Mammary epithelial cell (primary cell): ENCODE measurements around the gene FSHR.

ENCODE experiments used
- EZH2 ChIP-seq: IDR thresholded peaks from 2 replicates; pipeline ENCODE4 v1.6.1; 2012; ENCODE audit warnings: low read length, inconsistent platforms, borderline replicate concordance
- TF ChIP-seq, protein P1 (sequence below), 2 donors: IDR thresholded peaks in 1 of 2; conservative IDR thresholded peaks in 1 of 2; 2 replicates each; pipeline ENCODE4 v1.5.1; 2011 to 2012; ENCODE audit warnings: inconsistent platforms in 2 of 2, low read length in 2 of 2, mild to moderate bottlenecking in 2 of 2, control low read depth in 1 of 2, low read depth in 1 of 2; ENCODE audit not compliant: insufficient read depth in 1 of 2; ENCODE audit errors: extremely low read depth in 1 of 2

DNA sequence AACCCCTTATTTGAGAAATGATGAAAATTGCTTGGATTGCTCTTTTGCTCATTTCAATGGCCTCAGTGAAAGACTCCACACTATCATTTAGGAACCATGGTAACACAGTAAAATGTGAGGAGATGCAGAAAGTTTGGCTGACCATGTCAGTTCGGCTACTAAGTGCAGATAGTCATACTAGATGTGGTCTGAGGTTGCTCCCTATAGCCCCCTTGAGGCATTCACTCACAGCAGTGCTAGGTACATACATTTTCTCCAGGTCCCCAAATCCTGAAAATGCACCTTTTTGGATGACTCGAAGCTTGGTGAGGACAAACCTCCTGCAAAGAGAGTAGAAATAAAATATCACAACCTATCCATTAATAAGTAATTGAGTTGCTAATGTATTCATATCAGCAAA, 86.3 kb downstream of the FSHR start:
- TF ChIP-seq, protein P1, sequence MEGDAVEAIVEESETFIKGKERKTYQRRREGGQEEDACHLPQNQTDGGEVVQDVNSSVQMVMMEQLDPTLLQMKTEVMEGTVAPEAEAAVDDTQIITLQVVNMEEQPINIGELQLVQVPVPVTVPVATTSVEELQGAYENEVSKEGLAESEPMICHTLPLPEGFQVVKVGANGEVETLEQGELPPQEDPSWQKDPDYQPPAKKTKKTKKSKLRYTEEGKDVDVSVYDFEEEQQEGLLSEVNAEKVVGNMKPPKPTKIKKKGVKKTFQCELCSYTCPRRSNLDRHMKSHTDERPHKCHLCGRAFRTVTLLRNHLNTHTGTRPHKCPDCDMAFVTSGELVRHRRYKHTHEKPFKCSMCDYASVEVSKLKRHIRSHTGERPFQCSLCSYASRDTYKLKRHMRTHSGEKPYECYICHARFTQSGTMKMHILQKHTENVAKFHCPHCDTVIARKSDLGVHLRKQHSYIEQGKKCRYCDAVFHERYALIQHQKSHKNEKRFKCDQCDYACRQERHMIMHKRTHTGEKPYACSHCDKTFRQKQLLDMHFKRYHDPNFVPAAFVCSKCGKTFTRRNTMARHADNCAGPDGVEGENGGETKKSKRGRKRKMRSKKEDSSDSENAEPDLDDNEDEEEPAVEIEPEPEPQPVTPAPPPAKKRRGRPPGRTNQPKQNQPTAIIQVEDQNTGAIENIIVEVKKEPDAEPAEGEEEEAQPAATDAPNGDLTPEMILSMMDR (conservative IDR thresholded peaks at IDR 0.05 in 1 of 2, IDR thresholded peaks at IDR 0.05 in 1 of 2; ENCODE audit: extremely low read depth in 1 of 2, insufficient read depth in 1 of 2, low read depth in 1 of 2, low read length in 2 of 2), result no peak
- no peak for TF ChIP-seq EZH2
